HFFc6 (cell line): ENCODE data around the gene IGFBP7. TPM values are rescaled to one million over a fixed set of nuclear protein-coding genes. Genes with fewer than 3 reads are reported as not detected.
A peak's percentile ranks its signal among the peaks of the same experiment; 100 is the strongest.

Experiments
- DNase-seq: peaks from one replicate; pipeline ENCODE4 v3.0.0-alpha.2; 2018
- H3K27ac Mint-ChIP-seq: 2 replicates; pipeline ENCODE4 v1.8.0; 2020; ENCODE audit warnings: mild to moderate bottlenecking, mixed read lengths
- H3K27me3 Mint-ChIP-seq: 2 replicates; pipeline ENCODE4 v1.8.0; 2021; ENCODE audit warnings: mild to moderate bottlenecking, moderate library complexity, mixed read lengths; ENCODE audit not compliant: insufficient read depth
- H3K36me3 Mint-ChIP-seq: 2 replicates; pipeline ENCODE4 v1.8.0; 2021; ENCODE audit warnings: low read depth, mixed read lengths
- H3K4me1 Mint-ChIP-seq: 2 replicates; pipeline ENCODE4 v1.8.0; 2020; ENCODE audit warnings: low read depth, mixed read lengths
- H3K4me3 Mint-ChIP-seq: 2 replicates; pipeline ENCODE4 v1.8.0; 2020; ENCODE audit warnings: mild to moderate bottlenecking, moderate library complexity, mixed read lengths
- H3K9me3 Mint-ChIP-seq: 2 replicates; pipeline ENCODE4 v1.8.0; 2020; ENCODE audit warnings: mild to moderate bottlenecking, mixed read lengths
- total RNA-seq, 6 experiments: library from RNA; stranded (reverse); fragmentation: NEBNext Ultra II Directional; extraction: Animal tissue kit (Norgen Biotek cat#: 25700); gene quantifications; 2 replicates in 1 of 6; 3 replicates in 5 of 6; pipeline ENCODE4 v1.2.3, GENCODE V29; 2021
- TF ChIP-seq, protein P1 (sequence below): fragments of 200-600 bp; sonication (generic); IDR thresholded peaks from 2 replicates; pipeline ENCODE4 v1.5.0; 2021; ENCODE audit warnings: antibody characterized with exemption, mild to moderate bottlenecking

IGFBP7 gene
- total RNA-seq, 6 experiments from 2014 or later, result 464 to 821 (median 485) TPM

GRCh38 chr4:57113870-57114269 is 3.7 kb upstream of the IGFBP7 start:
- Mint-ChIP-seq H3K9me3 (peaks cover 6% of the 10 kb centered on the region), H3K4me3 (no peak overlapping the region), H3K36me3 (peaks cover 7% of the 10 kb centered on the region), H3K27me3 (peaks cover 8% of the 10 kb centered on the region), H3K27ac (no peak overlapping the region), H3K4me1 (peaks cover 85% of the 10 kb centered on the region)
- no peak for DNase-seq
- TF ChIP-seq, protein P1, sequence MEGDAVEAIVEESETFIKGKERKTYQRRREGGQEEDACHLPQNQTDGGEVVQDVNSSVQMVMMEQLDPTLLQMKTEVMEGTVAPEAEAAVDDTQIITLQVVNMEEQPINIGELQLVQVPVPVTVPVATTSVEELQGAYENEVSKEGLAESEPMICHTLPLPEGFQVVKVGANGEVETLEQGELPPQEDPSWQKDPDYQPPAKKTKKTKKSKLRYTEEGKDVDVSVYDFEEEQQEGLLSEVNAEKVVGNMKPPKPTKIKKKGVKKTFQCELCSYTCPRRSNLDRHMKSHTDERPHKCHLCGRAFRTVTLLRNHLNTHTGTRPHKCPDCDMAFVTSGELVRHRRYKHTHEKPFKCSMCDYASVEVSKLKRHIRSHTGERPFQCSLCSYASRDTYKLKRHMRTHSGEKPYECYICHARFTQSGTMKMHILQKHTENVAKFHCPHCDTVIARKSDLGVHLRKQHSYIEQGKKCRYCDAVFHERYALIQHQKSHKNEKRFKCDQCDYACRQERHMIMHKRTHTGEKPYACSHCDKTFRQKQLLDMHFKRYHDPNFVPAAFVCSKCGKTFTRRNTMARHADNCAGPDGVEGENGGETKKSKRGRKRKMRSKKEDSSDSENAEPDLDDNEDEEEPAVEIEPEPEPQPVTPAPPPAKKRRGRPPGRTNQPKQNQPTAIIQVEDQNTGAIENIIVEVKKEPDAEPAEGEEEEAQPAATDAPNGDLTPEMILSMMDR, result no peak

DNA sequence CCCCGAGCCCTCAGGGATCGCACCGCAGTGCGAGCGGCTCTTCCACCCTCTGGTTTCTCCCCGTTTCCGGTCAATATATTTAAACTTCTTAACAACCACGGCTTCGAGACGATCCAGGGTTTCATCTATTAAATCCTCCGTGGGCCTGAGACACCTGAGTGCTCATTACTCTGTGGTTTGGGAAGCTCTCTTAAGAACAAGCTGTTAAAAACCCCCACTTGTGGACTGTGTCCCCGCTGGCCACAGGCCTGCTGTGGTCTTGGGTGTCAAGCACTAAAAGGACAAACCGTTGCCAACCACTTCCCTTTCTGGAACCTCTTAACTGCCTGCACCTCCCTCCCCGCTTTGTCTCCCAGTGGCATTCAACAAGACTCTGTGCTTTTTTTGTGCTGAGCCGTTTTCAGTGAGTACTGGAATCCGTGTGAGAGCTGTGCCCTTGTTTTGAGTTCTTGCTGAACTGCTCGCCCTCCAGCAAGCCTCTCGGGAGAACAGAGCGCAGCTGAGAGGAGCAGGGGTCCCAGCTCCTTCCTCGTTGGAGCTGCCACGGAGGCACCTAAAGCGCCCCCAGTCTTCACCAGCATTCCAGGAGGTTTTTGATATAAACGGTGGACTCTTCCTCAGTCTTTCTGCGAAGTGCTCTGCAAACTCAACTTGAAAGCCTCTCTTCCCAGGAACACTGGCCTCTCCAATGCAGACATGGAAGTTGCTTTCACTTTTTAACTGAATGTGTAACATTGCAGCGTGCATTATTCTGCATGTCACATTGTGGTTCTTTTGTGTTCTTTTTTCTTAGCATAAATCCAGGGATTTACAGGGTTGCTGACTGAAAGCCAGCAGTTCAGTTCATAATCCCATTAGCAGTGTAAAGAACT is 691 bp upstream of the IGFBP7 start:
- peak overlapping the region; percentile 92 for H3K4me3 Mint-ChIP-seq
- H3K9me3 Mint-ChIP-seq, result peaks cover 21% of the 10 kb centered on the region
- peaks cover 87% of the 10 kb centered on the region for H3K4me1 Mint-ChIP-seq
- H3K36me3 Mint-ChIP-seq, result peaks cover 34% of the 10 kb centered on the region
- TF ChIP-seq, protein P1, result no peak
- H3K27ac Mint-ChIP-seq, result peak overlapping the region; percentile 99
- DNase-seq, result peak; percentile 55
- H3K27me3 Mint-ChIP-seq, result peaks cover 11% of the 10 kb centered on the region

GRCh38 chr4:57109411-57109846 is 756 bp downstream of the IGFBP7 start:
- Mint-ChIP-seq H3K4me3 (peak overlapping the region; percentile 90), H3K27ac (peak overlapping the region; percentile 76), H3K4me1 (peaks cover 89% of the 10 kb centered on the region), H3K27me3 (peaks cover 11% of the 10 kb centered on the region), H3K36me3 (peaks cover 46% of the 10 kb centered on the region), H3K9me3 (peaks cover 21% of the 10 kb centered on the region)
- DNase-seq, result no peak
- TF ChIP-seq, protein P1, result no peak

- H3K4me3 Mint-ChIP-seq, result peak overlapping the region; percentile 8; the same call in 1 of the 2 replicates
- H3K36me3 Mint-ChIP-seq, result peaks cover 55% of the 10 kb centered on the region
- H3K27me3 Mint-ChIP-seq, result peaks cover 9% of the 10 kb centered on the region
- peaks cover 21% of the 10 kb centered on the region for H3K9me3 Mint-ChIP-seq
- no peak for DNase-seq
- H3K4me1 Mint-ChIP-seq, result peaks cover 90% of the 10 kb centered on the region
- TF ChIP-seq, protein P1, result no peak
- peak overlapping the region; percentile 3; the same call in 1 of the 2 replicates for H3K27ac Mint-ChIP-seq
These were observed 4.0 kb downstream of the IGFBP7 start for GRCh38 chr4:57106181-57106580.

DNA sequence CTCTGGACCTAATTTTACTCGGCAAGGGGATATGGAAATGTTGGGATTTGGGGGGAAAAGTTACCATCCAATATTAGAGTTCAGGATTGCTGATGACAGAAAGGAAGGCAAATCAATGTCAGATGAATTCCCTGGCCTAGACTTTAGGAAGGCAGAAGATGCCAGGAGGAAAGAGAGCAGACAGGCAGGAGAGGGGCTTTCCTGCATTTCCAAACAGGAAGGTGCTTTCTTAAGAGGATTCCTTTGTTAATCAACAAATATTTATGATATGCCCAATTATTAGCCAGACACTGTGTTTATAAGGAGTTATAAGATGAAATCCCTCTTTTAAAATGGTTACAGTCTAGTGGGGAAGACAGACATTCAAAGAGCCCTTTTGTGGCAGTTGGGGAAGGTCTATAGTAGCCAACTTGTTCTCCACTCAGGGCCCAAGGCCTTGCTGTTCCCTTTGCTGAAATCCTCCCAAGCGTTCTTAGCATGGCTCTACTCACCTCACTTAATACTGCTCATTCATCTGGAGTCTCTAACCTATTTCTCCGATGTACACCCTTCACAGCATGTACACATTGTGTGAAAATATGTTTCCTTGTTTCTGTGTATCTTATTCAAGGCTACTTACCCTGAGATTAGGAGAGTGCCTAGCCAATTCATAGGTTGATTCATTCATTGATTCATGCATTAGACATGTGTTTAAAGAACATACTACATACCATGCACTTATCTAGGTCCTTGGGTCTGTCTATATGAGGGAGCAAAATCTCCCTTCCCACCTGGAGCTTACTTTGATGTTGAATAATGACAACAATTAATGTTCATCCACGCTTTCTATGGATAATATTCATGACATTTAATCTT is 5.3 kb downstream of the IGFBP7 start:
- H3K27me3 Mint-ChIP-seq, result peaks cover 9% of the 10 kb centered on the region
- H3K4me3 Mint-ChIP-seq, result peak overlapping the region; percentile 15
- H3K36me3 Mint-ChIP-seq, result peaks cover 66% of the 10 kb centered on the region
- peak overlapping the region; percentile 70 for H3K27ac Mint-ChIP-seq
- peaks cover 21% of the 10 kb centered on the region for H3K9me3 Mint-ChIP-seq
- DNase-seq, result no peak
- TF ChIP-seq, protein P1, result no peak
- peaks cover 95% of the 10 kb centered on the region for H3K4me1 Mint-ChIP-seq
